ENCODE results near the gene STPG1. TPM values are rescaled to one million over a fixed set of nuclear protein-coding genes. Genes with fewer than 3 reads are reported as not detected.

Gene STPG1
- polyA plus RNA-seq, 1 donor (not counting 4 experiments of a cell fraction or from before 2014, with no cell fraction given): 16.6 TPM

DNA sequence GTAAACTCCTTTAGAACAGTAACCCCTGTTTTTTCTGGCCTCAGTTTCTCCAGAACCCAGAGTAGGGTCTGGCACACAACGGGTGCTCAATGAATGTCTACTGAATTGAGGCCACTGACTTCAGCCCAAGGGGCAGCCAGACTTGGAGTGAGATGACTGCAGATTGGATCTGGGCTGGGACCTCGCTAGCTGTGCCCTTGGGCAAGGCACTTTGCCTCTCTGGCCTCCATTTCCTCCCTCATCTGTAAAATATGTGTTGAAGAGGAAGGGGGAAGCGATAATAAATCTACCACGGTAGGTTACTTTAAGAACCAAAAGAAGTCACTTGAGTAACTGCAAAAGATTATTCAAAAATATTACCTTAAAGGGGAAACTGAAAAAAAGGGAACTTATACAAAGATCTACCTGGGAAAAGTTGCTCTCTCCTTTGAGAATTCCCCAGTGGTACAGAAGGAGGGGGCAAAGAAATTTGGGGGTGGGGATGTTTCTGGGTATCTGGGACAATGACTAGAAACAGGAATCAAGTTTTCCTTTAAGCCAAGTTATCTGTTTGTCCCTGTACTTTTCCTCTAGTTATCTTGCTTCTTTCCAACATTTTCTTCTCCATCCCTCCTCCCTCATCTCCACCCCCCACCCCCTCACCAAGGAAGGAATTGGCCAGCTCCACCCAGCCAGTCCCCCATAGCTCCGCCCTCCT lies 94.8 kb downstream of the STPG1 start:
- H3K79me2 ChIP-seq (ENCODE audit: control insufficient read depth, insufficient read depth, low read length): no peaks in the 10 kb centered on the region
- H3K9me1 ChIP-seq (ENCODE audit: control insufficient read depth, extremely low read depth, insufficient read depth, low read length): peaks cover 3% of the 10 kb centered on the region
- dilution Hi-C loops (cut with MboI; ENCODE audit: extremely low pct_ligation_motif_present, low sequenced_read_pairs): no loop called here
- no peaks in the 10 kb centered on the region for H3K36me3 ChIP-seq (ENCODE audit: control insufficient read depth in 2 of 2, extremely low read depth in 1 of 2, insufficient read depth in 2 of 2, low read length in 2 of 2)
- peak overlapping the region in 2 of 3 experiments; percentile 2 to 50 for H3K4me3 ChIP-seq (ENCODE audit: control insufficient read depth in 2 of 3, extremely low read depth in 1 of 3, insufficient read depth in 2 of 3, low read depth in 1 of 3, low read length in 3 of 3)
- no peaks in the 10 kb centered on the region for H3K27me3 ChIP-seq (ENCODE audit: control insufficient read depth, extremely low read depth, insufficient read depth, low read length)
- TF ChIP-seq, protein P1, sequence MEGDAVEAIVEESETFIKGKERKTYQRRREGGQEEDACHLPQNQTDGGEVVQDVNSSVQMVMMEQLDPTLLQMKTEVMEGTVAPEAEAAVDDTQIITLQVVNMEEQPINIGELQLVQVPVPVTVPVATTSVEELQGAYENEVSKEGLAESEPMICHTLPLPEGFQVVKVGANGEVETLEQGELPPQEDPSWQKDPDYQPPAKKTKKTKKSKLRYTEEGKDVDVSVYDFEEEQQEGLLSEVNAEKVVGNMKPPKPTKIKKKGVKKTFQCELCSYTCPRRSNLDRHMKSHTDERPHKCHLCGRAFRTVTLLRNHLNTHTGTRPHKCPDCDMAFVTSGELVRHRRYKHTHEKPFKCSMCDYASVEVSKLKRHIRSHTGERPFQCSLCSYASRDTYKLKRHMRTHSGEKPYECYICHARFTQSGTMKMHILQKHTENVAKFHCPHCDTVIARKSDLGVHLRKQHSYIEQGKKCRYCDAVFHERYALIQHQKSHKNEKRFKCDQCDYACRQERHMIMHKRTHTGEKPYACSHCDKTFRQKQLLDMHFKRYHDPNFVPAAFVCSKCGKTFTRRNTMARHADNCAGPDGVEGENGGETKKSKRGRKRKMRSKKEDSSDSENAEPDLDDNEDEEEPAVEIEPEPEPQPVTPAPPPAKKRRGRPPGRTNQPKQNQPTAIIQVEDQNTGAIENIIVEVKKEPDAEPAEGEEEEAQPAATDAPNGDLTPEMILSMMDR (optimal IDR thresholded peaks at IDR 0.05 in 1 of 3, IDR thresholded peaks at IDR 0.05 in 1 of 3, conservative IDR thresholded peaks at IDR 0.05 in 1 of 3; ENCODE audit: extremely low read depth in 1 of 3, insufficient read depth in 2 of 3, low read length in 3 of 3): no peak
- TF ChIP-seq EZH2 (IDR thresholded peaks at IDR 0.05; ENCODE audit: low read length): no peak
- no peak overlapping the region for H2AFZ ChIP-seq (ENCODE audit: control insufficient read depth, low read length)
- H3K4me1 ChIP-seq (ENCODE audit: control insufficient read depth, extremely low read depth, insufficient read depth, low read length): peaks cover 77% of the 10 kb centered on the region
- peak overlapping the region; percentile 88 for H3K4me2 ChIP-seq (ENCODE audit: control insufficient read depth, extremely low read depth, insufficient read depth, low read depth, low read length)
- no peaks in the 10 kb centered on the region for H3K9me3 ChIP-seq (ENCODE audit: control insufficient read depth, low read depth, low read length)
- peak overlapping the region; percentile 96 for H3K9ac ChIP-seq (ENCODE audit: control insufficient read depth, extremely low read depth, insufficient read depth, low read length)
- H4K20me1 ChIP-seq (ENCODE audit: control insufficient read depth, extremely low read depth, insufficient read depth, low read length): no peaks in the 10 kb centered on the region
- FAIRE-seq (no peak), DNase-seq (ENCODE audit: low read depth, low spot score) (no peak)
- peak overlapping the region; percentile 88 for H3K27ac ChIP-seq (ENCODE audit: control insufficient read depth, insufficient read depth, low read length)

DNA sequence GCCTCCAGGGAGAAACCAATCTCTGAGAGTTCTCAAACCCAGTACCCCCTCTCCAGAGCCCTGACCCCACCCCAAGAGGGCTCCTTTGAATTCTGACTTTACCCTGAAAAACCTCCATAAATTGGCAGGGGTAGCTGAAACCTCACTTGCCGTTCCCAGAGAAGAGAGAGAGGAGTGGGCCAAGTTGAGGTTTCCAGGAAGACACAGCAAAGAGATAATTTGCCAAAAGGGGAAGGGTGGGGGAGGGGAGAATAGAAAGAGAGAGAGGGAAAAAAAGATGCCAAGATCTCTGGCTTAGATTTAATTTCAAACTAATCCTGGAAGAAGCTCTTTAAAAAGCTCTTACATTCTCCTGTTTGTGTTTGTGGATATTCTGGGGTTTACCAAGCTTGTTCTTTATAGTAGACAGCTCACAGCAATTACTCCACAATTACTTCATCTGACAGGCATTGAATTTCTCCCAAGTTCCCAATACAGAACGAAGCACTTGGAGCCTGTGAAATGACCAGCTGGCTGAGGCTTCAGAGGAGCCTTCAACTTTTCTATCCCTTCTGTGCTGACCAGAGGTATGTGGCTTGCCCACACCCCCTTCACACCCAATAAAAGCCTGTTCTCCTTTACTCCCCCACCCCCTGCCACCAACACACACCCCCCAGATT lies 95.5 kb downstream of the STPG1 start:
- peak; percentile 49 for FAIRE-seq
- H3K27ac ChIP-seq (ENCODE audit: control insufficient read depth, insufficient read depth, low read length): peak overlapping the region; percentile 92

More for the DNA sequence above, 95.5 kb downstream of the STPG1 start:
- Histone ChIP-seq H3K4me2 (ENCODE audit: control insufficient read depth, extremely low read depth, insufficient read depth, low read depth, low read length) (peak overlapping the region; percentile 88), H3K9ac (ENCODE audit: control insufficient read depth, extremely low read depth, insufficient read depth, low read length) (peak overlapping the region; percentile 96), H3K4me1 (ENCODE audit: control insufficient read depth, extremely low read depth, insufficient read depth, low read length) (peaks cover 70% of the 10 kb centered on the region), H3K27me3 (ENCODE audit: control insufficient read depth, extremely low read depth, insufficient read depth, low read length) (no peaks in the 10 kb centered on the region), H3K79me2 (ENCODE audit: control insufficient read depth, insufficient read depth, low read length) (no peaks in the 10 kb centered on the region), H2AFZ (ENCODE audit: control insufficient read depth, low read length) (no peak overlapping the region), H4K20me1 (ENCODE audit: control insufficient read depth, extremely low read depth, insufficient read depth, low read length) (no peaks in the 10 kb centered on the region), H3K36me3 (ENCODE audit: control insufficient read depth in 2 of 2, extremely low read depth in 1 of 2, insufficient read depth in 2 of 2, low read length in 2 of 2) (no peaks in the 10 kb centered on the region), H3K9me1 (ENCODE audit: control insufficient read depth, extremely low read depth, insufficient read depth, low read length) (peaks cover 3% of the 10 kb centered on the region), H3K4me3 (ENCODE audit: control insufficient read depth in 2 of 3, extremely low read depth in 1 of 3, insufficient read depth in 2 of 3, low read depth in 1 of 3, low read length in 3 of 3) (no peak overlapping the region), H3K9me3 (ENCODE audit: control insufficient read depth, low read depth, low read length) (no peaks in the 10 kb centered on the region)
- dilution Hi-C loops (cut with MboI; ENCODE audit: extremely low pct_ligation_motif_present, low sequenced_read_pairs): no loop called here
- no peak for DNase-seq (ENCODE audit: low read depth, low spot score)
- no peak for TF ChIP-seq EZH2 (IDR thresholded peaks at IDR 0.05; ENCODE audit: low read length)
- TF ChIP-seq, protein P1 (optimal IDR thresholded peaks at IDR 0.05 in 1 of 3, IDR thresholded peaks at IDR 0.05 in 1 of 3, conservative IDR thresholded peaks at IDR 0.05 in 1 of 3; ENCODE audit: extremely low read depth in 1 of 3, insufficient read depth in 2 of 3, low read length in 3 of 3): no peak
